Upper lobe of left lung (tissue), 4 donors: Measurements from ENCODE around the gene KLF13.

Source experiments
- CTCF ChIP-seq, 6 experiments: fragments of 450-650 bp in 4 of 6; fragments of 200-600 bp in 2 of 6; sonication (generic) in 2 of 6; IDR thresholded peaks; one replicate each; pipeline ENCODE4 v1.5.1; 2016 to 2019; ENCODE audit warnings: antibody characterized with exemption in 6 of 6
- POLR2A ChIP-seq, 4 donors: fragments of 450-650 bp; IDR thresholded peaks; one replicate each; pipeline ENCODE4 v1.5.1; 2016 to 2017; ENCODE audit warnings: antibody characterized with exemption in 4 of 4, mild to moderate bottlenecking in 2 of 4

GRCh38 chr15:31327669-31328427 lies 1.2 kb downstream of the KLF13 start:
- TF ChIP-seq CTCF (IDR thresholded peaks at IDR 0.05) (peak in 4 of 6 experiments; percentile 44 to 53 (median 47)), POLR2A (IDR thresholded peaks at IDR 0.05) (peak in 3 of 4 donors; percentile 12 to 83 (median 41))
